GM20000 (cell line): ENCODE measurements around the gene ARHGAP26.

Experiments used
- DNase-seq: peaks from one replicate; pipeline ENCODE4 v3.0.0; 2012; ENCODE audit warnings: low spot score
- TF ChIP-seq, protein P1 (sequence below): IDR thresholded peaks from 2 replicates; pipeline ENCODE4 v1.5.1; 2012; ENCODE audit warnings: mild to moderate bottlenecking, control low read depth; ENCODE audit errors: extremely low read depth, missing control alignments

ARHGAP26 gene

DNA sequence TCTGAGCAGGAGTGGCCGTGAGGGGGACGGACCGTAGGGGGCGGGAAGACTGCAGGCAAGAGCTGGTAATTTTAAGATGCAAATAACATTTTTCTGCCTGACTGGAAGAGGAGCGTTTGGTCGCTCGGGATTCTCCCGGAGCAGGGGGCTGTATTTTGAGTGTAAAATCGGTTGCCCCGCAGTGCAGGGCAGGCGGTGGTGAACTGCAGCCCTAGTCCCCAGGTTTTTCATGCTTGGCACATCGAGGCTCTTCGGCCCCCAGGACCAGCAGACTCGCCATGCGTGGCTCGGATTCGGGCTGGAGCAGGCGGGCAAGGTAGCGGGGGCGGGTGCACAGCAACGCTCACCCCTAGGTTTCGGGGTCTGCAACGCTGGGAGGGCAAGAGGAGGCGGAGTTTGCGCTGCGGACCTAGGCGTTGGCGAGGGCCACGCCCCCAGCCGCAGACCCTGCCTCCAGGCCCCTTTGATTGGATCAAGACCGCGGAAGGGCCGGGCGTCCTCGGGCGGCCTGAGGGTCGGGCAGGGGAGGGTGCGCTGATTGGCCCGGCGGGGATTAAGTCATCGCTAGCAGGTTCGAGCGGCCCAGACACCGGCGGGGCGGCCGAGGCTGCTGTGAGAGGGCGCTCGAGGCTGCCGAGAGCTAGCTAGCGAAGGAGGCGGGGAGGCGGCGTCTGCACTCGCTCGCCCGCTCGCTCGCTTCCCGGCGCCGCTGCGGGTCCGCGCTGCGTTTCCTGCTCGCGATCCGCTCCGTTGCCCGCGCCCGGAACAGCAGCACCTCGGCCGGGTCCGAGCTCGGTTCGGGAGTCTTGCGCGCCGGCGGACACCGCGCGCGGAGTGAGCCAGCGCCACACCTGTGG lies at the start of gene ARHGAP26:
TSS of gene ARHGAP26 (plus strand) at position 585 of the 857 bp plus-strand sequence. CDS start 385 bp downstream, outside the sequence.
- peak; percentile 96 for DNase-seq
- TF ChIP-seq, protein P1, sequence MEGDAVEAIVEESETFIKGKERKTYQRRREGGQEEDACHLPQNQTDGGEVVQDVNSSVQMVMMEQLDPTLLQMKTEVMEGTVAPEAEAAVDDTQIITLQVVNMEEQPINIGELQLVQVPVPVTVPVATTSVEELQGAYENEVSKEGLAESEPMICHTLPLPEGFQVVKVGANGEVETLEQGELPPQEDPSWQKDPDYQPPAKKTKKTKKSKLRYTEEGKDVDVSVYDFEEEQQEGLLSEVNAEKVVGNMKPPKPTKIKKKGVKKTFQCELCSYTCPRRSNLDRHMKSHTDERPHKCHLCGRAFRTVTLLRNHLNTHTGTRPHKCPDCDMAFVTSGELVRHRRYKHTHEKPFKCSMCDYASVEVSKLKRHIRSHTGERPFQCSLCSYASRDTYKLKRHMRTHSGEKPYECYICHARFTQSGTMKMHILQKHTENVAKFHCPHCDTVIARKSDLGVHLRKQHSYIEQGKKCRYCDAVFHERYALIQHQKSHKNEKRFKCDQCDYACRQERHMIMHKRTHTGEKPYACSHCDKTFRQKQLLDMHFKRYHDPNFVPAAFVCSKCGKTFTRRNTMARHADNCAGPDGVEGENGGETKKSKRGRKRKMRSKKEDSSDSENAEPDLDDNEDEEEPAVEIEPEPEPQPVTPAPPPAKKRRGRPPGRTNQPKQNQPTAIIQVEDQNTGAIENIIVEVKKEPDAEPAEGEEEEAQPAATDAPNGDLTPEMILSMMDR, result peak; percentile 23

DNA sequence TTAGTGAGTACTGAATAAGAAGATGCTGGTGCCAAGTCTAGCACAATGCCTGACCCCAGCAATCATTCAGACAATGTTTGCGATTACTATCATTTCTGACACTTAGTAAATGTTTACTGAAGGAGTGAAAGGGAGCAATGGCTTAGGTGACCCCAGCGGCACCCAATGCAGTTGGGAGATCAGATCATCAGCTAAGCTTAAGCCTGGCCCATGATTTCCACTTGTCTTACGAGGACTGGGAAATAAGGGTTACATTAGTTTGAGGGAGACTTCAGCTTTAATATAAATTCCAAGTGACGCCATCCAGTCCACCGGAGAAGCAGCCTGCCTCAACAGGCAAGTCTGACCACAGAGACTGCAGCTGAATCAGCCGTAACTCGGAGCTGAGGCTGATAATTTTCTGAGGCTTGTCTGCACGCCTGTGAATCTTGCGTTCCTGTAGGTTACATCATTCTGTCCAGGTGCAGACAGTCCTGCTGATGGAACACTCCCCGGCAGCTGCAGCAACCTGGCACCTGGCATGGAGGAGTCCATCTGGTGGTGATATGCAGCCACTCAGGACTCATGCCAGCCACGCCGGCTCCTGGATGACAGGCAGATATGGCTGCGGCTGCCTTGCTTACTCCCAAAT lies 49.4 kb upstream of the ARHGAP26 start:
- no peak for DNase-seq
- TF ChIP-seq, protein P1, result no peak

DNA sequence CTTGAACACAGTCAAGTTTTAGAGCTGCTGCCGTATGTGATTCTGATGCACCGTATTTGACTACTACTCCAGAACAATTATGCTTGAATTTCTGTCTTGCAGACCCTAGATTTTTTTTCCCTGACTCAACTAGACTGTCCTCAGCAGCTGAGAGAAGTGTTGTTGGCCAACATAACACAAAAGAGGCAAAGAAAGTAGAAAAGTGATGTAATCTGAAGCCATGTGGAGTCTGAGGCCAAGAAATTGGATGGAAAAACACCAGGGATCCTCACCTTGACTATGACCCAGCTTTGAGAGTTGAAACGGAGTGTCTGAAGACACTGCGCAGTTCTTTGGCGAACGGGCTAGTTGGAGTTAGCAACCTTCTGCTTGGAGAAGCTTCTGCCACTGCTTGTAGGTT lies 48.0 kb upstream of the ARHGAP26 start:
- TF ChIP-seq, protein P1, result no peak
- no peak for DNase-seq

DNA sequence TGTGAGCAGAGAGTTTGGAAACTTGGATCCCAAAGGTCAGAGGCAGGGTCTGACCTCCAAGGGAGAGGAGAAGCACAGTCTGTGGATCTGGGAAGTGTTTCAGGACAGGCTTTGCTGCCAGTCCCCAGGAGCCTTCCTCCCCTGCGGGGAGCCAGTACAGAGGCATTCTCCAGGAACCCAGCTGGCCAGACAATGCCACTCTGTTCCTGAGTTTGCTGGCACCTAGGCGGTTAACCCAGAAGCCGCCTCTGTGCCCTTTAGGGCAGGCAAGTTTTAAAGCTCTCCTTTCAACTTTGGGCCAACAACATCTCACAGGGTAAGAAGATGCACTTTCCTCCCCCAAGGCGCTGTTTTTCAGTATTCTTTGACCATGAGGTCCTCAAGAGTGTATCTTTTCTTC lies 47.3 kb upstream of the ARHGAP26 start:
- TF ChIP-seq, protein P1, result no peak
- DNase-seq, result no peak

- TF ChIP-seq, protein P1, result no peak
- DNase-seq, result no peak
Measured at GRCh38 chr5:142724821-142725220, 45.4 kb upstream of the ARHGAP26 start.

GRCh38 chr5:142725231-142726187 lies 44.7 kb upstream of the ARHGAP26 start:
- TF ChIP-seq, protein P1, result no peak
- no peak for DNase-seq
